Mesendoderm (in vitro differentiated cells): ENCODE results near the gene NXPH1.

Experiments
- DNase-seq: peaks from one replicate; pipeline ENCODE4 v3.0.0; 2013
- H2AK5ac ChIP-seq: 2 replicates; pipeline ENCODE4 v1.6.1; 2013; ENCODE audit warnings: low read length, inconsistent platforms
- H2BK120ac ChIP-seq: 2 replicates; pipeline ENCODE4 v1.6.1; 2013; ENCODE audit warnings: low read depth, mild to moderate bottlenecking, low read length, moderate library complexity, mixed read lengths
- H2BK15ac ChIP-seq: replicated peaks from 2 replicates; pipeline ENCODE4 v1.6.1; 2013; ENCODE audit warnings: low read depth, mild to moderate bottlenecking, moderate library complexity
- H2BK5ac ChIP-seq: 2 replicates; pipeline ENCODE4 v1.6.1; 2013; ENCODE audit warnings: low read length, inconsistent platforms
- H3K18ac ChIP-seq: 2 replicates; pipeline ENCODE4 v1.6.1; 2013; ENCODE audit warnings: mild to moderate bottlenecking, low read length, mixed read lengths
- H3K23ac ChIP-seq: one replicate; pipeline ENCODE4 v1.6.1; 2013; ENCODE audit warnings: low read length
- H3K27ac ChIP-seq: 2 replicates; pipeline ENCODE4 v1.5.1; 2013; ENCODE audit warnings: low read depth, mild to moderate bottlenecking, inconsistent platforms, low read length, moderate library complexity
- H3K27me3 ChIP-seq: 2 replicates; pipeline ENCODE4 v1.6.1; 2013; ENCODE audit warnings: low read length, control low read depth, mild to moderate bottlenecking, inconsistent platforms; ENCODE audit not compliant: insufficient read depth, poor library complexity
- H3K36me3 ChIP-seq: 2 replicates; pipeline ENCODE4 v1.6.1; 2013; ENCODE audit warnings: low read length, inconsistent platforms; ENCODE audit not compliant: control insufficient read depth, insufficient read depth
- H3K4ac ChIP-seq: one replicate; pipeline ENCODE4 v1.6.1; 2013; ENCODE audit warnings: low read depth, mild to moderate bottlenecking, low read length, moderate library complexity
- H3K4me1 ChIP-seq: 2 replicates; pipeline ENCODE4 v1.6.1; 2013; ENCODE audit warnings: low read depth, low read length, inconsistent platforms; ENCODE audit not compliant: control insufficient read depth
- H3K4me2 ChIP-seq: 2 replicates; pipeline ENCODE4 v1.6.1; 2013; ENCODE audit warnings: low read length
- H3K4me3 ChIP-seq: 2 replicates; pipeline ENCODE4 v1.5.1; 2013; ENCODE audit warnings: mild to moderate bottlenecking, low read length
- H3K56ac ChIP-seq: one replicate; pipeline ENCODE4 v1.6.1; 2013; ENCODE audit warnings: low read length
- H3K79me1 ChIP-seq: 2 replicates; pipeline ENCODE4 v1.6.1; 2013; ENCODE audit warnings: low read length, inconsistent platforms
- H3K79me2 ChIP-seq: 2 replicates; pipeline ENCODE4 v1.6.1; 2013; ENCODE audit warnings: mild to moderate bottlenecking, low read length; ENCODE audit not compliant: control insufficient read depth, insufficient read depth
- H3K9ac ChIP-seq: 2 replicates; pipeline ENCODE4 v1.6.1; 2013; ENCODE audit warnings: low read length, inconsistent platforms
- H4K5ac ChIP-seq: one replicate; pipeline ENCODE4 v1.6.1; 2013; ENCODE audit warnings: low read length
- H4K8ac ChIP-seq: one replicate; pipeline ENCODE4 v1.6.1; 2013; ENCODE audit warnings: low read depth, mild to moderate bottlenecking, control low read depth, low read length, moderate library complexity
- WGBS: extraction: QIAGEN DNeasy Blood & Tissue Kit; methylation state at CpG from one replicate; pipeline ENCODE4 v1.1.7; 2013; ENCODE audit warnings: low lambda C conversion rate, missing lambda C conversion rate; ENCODE audit not compliant: insufficient coverage; ENCODE audit errors: extremely low coverage; 5-methylcytosine and 5-hydroxymethylcytosine counted together

Gene NXPH1

DNA sequence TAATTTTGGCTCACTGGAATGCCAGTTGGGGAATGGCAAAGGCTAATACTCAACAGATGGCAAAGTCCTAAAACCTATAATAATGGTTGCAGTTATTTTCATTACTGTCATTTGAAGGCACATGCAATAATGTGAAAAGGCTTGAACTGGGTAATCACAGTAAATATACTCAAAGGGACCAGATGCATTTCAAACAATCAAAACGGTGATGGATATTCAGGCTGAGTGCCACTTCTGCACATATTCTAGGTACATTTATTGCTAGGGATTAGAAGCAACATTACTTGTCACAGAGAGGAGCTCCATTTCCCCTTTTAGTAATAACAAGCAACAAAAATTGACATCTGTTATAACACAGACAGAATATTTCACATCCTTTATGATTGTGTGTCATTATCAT, 171.8 kb downstream of the NXPH1 start:
- Histone ChIP-seq H3K4me1 (no peaks in the 10 kb centered on the region), H3K4ac (no peak overlapping the region), H3K79me2 (no peaks in the 10 kb centered on the region), H2BK5ac (no peak overlapping the region), H4K8ac (no peak overlapping the region), H3K56ac (no peak overlapping the region), H3K23ac (no peak overlapping the region), H3K9ac (no peak overlapping the region), H2AK5ac (no peak overlapping the region), H2BK120ac (no peak overlapping the region), H4K5ac (no peak overlapping the region), H2BK15ac (no peak overlapping the region), H3K18ac (no peak overlapping the region), H3K4me3 (no peak overlapping the region), H3K79me1 (no peaks in the 10 kb centered on the region), H3K4me2 (no peak overlapping the region), H3K27me3 (no peaks in the 10 kb centered on the region), H3K36me3 (no peaks in the 10 kb centered on the region), H3K27ac (no peak overlapping the region)
- no CpG with 5 or more reads among the region's 1 CpG for WGBS
- no peak for DNase-seq

DNA sequence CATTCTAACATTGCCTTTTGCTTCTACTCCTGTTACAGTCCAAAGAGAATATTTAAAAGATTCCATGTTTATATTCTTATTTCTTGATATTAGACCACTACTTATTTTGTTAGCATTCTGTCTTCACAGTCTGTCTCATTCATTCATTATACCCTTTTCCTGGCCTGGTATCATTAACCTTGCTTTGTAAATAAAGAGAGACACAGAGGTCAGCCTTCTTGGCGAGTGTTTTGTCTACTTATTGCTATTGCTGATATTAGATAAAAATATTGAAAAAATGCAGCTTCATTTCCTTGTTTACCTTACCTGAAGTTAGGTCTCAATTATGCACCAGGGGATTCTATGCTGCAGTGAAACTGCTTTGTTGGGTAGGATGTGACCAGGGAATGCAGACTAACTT, 179.2 kb downstream of the NXPH1 start:
- no peak overlapping the region for H4K8ac ChIP-seq
- H3K36me3 ChIP-seq, result no peaks in the 10 kb centered on the region
- H3K9ac ChIP-seq, result no peak overlapping the region
- H3K79me1 ChIP-seq, result no peaks in the 10 kb centered on the region
- H2BK120ac ChIP-seq, result no peak overlapping the region
- no peak overlapping the region for H4K5ac ChIP-seq
- no peak overlapping the region for H3K27ac ChIP-seq
- H3K4me1 ChIP-seq, result no peaks in the 10 kb centered on the region
- H3K79me2 ChIP-seq, result no peaks in the 10 kb centered on the region
- no CpG with 5 or more reads among the region's 1 CpG for WGBS
- H3K4me3 ChIP-seq, result no peak overlapping the region
- no peak overlapping the region for H2BK5ac ChIP-seq
- H3K4me2 ChIP-seq, result no peak overlapping the region
- H3K18ac ChIP-seq, result no peak overlapping the region
- H3K27me3 ChIP-seq, result no peaks in the 10 kb centered on the region
- no peak overlapping the region for H3K56ac ChIP-seq
- no peak overlapping the region for H2BK15ac ChIP-seq
- no peak overlapping the region for H3K23ac ChIP-seq
- no peak overlapping the region for H3K4ac ChIP-seq
- H2AK5ac ChIP-seq, result no peak overlapping the region
- DNase-seq, result no peak

DNA sequence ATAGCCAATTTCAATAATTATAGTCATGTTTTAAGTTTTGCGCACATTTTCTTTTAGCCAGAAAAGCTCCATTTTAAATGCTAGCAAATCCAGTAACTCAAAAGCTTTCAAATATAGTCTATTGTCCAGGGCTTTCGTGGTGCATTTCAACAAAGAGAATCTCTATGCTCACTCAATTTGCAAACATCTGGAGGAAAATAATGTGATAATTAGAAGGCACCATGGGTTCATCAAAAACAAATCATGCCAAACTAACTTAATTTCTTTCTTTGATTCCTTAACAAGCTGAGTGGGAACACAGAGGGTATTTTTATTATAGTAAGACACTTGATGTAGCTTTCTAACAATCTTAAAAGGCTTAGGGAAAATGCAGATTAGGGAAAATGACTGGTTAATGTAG, 179.8 kb downstream of the NXPH1 start:
- no peaks in the 10 kb centered on the region for H3K36me3 ChIP-seq
- H3K27ac ChIP-seq, result no peak overlapping the region
- H3K27me3 ChIP-seq, result no peaks in the 10 kb centered on the region
- WGBS, result no CpG with 5 or more reads among the region's 2 CpGs
- H3K18ac ChIP-seq, result no peak overlapping the region
- no peak overlapping the region for H2AK5ac ChIP-seq
- no peak for DNase-seq
- H3K79me1 ChIP-seq, result no peaks in the 10 kb centered on the region
- H4K5ac ChIP-seq, result no peak overlapping the region
- H4K8ac ChIP-seq, result no peak overlapping the region
- H3K56ac ChIP-seq, result no peak overlapping the region
- no peak overlapping the region for H2BK15ac ChIP-seq
- no peak overlapping the region for H2BK120ac ChIP-seq
- no peak overlapping the region for H3K4me2 ChIP-seq
- H3K4ac ChIP-seq, result no peak overlapping the region
- no peak overlapping the region for H3K9ac ChIP-seq
- no peak overlapping the region for H3K4me3 ChIP-seq
- no peaks in the 10 kb centered on the region for H3K79me2 ChIP-seq
- H3K23ac ChIP-seq, result no peak overlapping the region
- no peaks in the 10 kb centered on the region for H3K4me1 ChIP-seq
- H2BK5ac ChIP-seq, result no peak overlapping the region

DNA sequence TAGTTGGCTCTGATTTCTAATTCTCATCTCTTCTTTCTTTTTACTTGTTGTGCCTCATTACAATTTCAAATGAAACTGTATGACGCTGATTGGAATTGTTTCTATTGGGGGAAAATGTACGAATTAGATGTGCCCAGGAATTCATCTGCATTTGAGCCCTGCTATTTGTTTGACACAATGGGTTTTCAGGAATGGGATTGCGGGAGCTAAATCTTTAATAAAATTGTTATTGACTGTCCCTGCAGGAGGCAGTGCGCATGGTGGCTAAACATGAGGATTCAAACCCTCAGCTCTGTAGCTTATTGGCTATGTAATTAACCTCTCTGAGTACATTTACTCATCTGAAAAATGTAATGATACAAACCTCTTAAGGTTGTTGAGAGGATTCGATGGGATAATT, 181.6 kb downstream of the NXPH1 start:
- Histone ChIP-seq H2AK5ac (no peak overlapping the region), H3K27me3 (no peaks in the 10 kb centered on the region), H3K4ac (no peak overlapping the region), H4K8ac (no peak overlapping the region), H3K9ac (no peak overlapping the region), H3K56ac (no peak overlapping the region), H3K79me1 (no peaks in the 10 kb centered on the region), H3K36me3 (no peaks in the 10 kb centered on the region), H3K18ac (no peak overlapping the region), H3K4me1 (no peaks in the 10 kb centered on the region), H2BK5ac (no peak overlapping the region), H3K4me2 (no peak overlapping the region), H2BK120ac (no peak overlapping the region), H3K23ac (no peak overlapping the region), H2BK15ac (no peak overlapping the region), H4K5ac (no peak overlapping the region), H3K27ac (no peak overlapping the region), H3K4me3 (no peak overlapping the region), H3K79me2 (no peaks in the 10 kb centered on the region)
- no peak for DNase-seq
- WGBS, result no CpG with 5 or more reads among the region's 5 CpGs

DNA sequence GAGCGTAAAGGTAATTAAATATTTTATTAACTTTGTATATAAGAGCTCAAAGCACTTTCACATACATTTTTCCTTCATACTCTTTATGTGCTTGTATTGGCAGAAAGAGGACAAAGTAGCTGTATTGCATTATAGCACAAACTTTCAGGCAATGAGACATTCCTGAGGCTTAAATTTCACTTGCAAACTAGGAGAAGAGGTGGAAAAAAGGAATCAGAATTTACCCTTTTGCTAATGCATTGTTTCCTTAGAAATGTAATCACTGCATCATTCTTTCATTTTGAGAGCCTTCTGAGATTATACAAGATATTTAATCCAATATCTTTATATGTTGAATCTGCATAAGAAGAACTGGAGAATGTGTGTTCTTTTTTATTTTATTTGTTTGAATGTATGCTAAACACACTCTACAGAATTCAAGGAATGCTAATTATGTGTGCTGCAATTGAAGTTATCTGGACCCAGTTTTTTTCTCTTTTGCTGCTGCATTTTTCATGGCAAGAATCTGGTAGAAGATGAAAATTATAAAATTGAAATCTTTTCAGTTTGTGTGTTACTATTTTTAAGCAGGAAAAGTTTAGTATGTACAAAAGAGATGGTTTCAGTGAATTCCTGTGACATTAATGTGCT, 185.1 kb downstream of the NXPH1 start:
- Histone ChIP-seq H3K27ac (no peak overlapping the region), H2BK5ac (no peak overlapping the region), H4K5ac (no peak overlapping the region), H3K36me3 (no peaks in the 10 kb centered on the region), H2BK120ac (no peak overlapping the region), H3K23ac (no peak overlapping the region), H3K56ac (no peak overlapping the region), H3K4me2 (no peak overlapping the region), H3K18ac (no peak overlapping the region), H3K4me1 (no peaks in the 10 kb centered on the region), H3K79me2 (no peaks in the 10 kb centered on the region), H4K8ac (no peak overlapping the region), H3K9ac (no peak overlapping the region), H2AK5ac (no peak overlapping the region), H3K4ac (no peak overlapping the region), H2BK15ac (no peak overlapping the region), H3K4me3 (no peak overlapping the region), H3K79me1 (no peaks in the 10 kb centered on the region), H3K27me3 (no peaks in the 10 kb centered on the region)
- DNase-seq, result peak; percentile 52
- WGBS, result no CpG with 5 or more reads among the region's 1 CpG

DNA sequence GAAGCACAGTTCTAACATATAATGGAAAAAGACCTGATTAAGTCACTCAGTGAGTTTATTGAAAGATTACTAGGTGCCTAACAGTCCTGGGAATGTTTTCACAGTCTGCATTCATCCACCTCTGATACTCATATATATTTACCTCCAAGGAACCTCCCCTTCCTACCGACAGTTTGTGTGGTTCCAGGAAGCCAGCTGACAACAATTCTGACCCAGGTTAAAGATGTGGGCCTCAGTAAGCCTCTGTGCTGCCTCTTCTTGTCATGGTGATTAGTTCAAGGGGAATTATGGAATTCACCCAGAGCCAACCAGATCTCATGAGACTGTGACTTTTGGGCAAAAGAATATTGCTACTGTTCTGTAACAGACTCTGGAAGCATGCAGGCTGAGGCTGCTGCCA, 186.8 kb downstream of the NXPH1 start:
- Histone ChIP-seq H2BK15ac (no peak overlapping the region), H3K4me1 (no peaks in the 10 kb centered on the region), H3K27ac (no peak overlapping the region), H2BK120ac (no peak overlapping the region), H3K4me3 (no peak overlapping the region), H4K8ac (no peak overlapping the region), H4K5ac (no peak overlapping the region), H3K18ac (no peak overlapping the region), H3K9ac (no peak overlapping the region), H3K79me2 (no peaks in the 10 kb centered on the region), H3K4ac (no peak overlapping the region), H3K79me1 (no peaks in the 10 kb centered on the region), H2BK5ac (no peak overlapping the region), H3K36me3 (no peaks in the 10 kb centered on the region), H3K4me2 (no peak overlapping the region), H3K27me3 (no peaks in the 10 kb centered on the region), H2AK5ac (no peak overlapping the region), H3K56ac (no peak overlapping the region), H3K23ac (no peak overlapping the region)
- no peak for DNase-seq
- no CpG with 5 or more reads among the region's 1 CpG for WGBS
